ENCODE measurements around the gene PALLD.

The PALLD gene

GRCh38 chr4:168877511-168878491, 380.9 kb downstream of the PALLD start:
- peak in 1 of 2 experiments; percentile 14 for DNase-seq (ENCODE audit: low read depth in 2 of 2)

GRCh38 chr4:168878623-168879022, 381.8 kb downstream of the PALLD start:
- DNase-seq (ENCODE audit: low read depth in 2 of 2), result no peak

- no peak for DNase-seq (ENCODE audit: low read depth in 2 of 2)
These were observed 382.3 kb downstream of the PALLD start for GRCh38 chr4:168879188-168879587.

- DNase-seq (ENCODE audit: low read depth in 2 of 2), result no peak
These were observed 383.3 kb downstream of the PALLD start for GRCh38 chr4:168880072-168880675.

GRCh38 chr4:168880811-168881595, 384.2 kb downstream of the PALLD start:
- no peak for DNase-seq (ENCODE audit: low read depth in 2 of 2)

DNA sequence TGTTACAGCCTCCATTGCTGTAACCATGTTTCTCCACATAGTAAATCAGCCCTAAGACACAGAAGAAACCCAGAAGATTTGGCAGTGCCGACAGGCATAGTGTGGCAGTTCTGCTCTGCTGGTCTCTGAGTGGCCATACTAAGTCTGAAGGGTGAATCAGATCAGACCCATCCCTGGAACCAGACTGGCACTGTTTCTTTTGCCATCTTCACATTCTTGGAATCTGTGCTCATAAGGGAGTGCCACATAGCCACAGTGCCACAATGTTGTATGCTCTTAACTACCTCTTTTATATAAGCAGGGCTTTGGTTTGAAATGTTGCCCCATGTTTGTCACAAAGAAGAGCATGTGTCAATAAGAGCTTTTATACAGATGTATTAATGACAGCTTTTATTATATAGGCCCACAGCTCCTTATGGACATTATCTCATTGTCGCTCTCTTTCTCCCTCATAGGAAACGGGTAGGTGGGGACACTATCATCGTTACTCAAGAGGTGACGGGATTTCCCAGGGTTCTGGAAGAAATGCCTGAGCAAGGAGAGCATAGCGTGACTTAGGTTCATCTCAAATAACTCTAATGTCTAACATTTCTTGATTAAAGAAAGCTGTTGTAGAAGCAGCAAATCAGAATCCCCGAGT, 385.0 kb downstream of the PALLD start:
- no peak for DNase-seq (ENCODE audit: low read depth in 2 of 2)

- no peak for DNase-seq (ENCODE audit: low read depth in 2 of 2)
These were observed 385.9 kb downstream of the PALLD start for GRCh38 chr4:168882650-168883233.

DNA sequence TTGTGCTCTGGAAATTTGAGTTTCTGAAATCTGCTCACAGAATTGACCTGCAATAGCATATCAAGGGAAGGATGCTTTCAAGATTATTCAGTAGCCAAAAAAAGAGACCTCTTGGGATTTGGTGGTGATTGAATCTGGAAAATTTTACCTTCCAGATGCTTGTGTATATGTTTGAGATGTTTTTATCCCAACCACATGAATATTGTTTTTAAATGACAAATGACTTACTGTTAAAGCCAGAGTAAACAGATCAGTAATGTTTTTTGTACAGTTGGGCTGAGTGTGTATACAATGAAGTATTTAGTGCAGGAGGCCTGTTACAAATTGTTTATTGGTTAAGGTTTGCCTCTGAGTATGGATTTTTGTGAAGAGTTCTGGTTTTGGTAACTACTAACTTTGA, 386.7 kb downstream of the PALLD start:
- DNase-seq (ENCODE audit: low read depth in 2 of 2), result no peak

- no peak for DNase-seq (ENCODE audit: low read depth in 2 of 2)
These were observed 387.6 kb downstream of the PALLD start for GRCh38 chr4:168884251-168885124.

DNA sequence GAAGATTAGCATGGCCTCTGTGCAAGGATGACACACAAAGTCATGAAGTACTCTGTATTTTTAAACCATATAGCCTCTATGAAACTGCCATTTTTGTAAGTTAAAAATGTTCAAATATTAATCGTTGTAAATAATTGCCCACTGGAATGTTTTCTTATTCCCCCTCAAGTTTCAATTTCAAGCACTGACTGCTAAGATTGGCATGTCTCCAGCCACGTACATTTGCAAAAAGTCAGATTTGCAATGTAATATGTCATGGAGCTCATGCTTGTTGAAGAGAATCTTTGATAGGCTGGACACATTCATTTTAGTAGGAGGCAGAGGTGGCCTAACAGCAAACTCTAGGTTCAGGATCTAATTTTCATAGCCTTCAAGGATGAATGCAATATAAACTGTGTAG, 388.5 kb downstream of the PALLD start:
- DNase-seq (ENCODE audit: low read depth in 2 of 2), result no peak

GRCh38 chr4:168886351-168886750, 389.5 kb downstream of the PALLD start:
- no peak for DNase-seq (ENCODE audit: low read depth in 2 of 2)

GRCh38 chr4:168887809-168888208, 391.0 kb downstream of the PALLD start:
- DNase-seq (ENCODE audit: low read depth in 2 of 2), result no peak

DNA sequence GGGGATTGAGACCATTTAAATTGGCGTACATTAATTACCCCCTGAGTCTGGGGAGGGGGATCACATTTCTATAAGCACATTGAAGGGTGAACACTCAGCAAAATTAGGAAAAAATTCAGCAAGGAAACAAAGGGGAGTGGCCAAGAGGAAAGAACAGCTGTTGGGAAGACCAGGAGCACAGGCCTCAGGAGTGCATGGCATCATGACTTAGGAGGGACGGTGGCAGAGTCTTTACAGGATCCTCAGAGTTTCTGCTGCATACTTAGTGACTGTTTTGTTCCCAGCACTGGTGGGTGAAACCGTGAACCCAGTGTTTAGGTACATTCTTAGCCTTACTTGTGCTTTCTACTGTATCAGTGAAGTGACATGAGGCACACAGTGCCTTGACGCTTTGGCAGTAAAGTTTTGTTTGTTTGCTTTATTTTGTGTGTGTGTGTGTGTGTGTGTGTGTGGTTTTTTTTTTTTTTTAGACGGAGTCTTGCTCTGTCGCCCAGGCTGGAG, 391.9 kb downstream of the PALLD start:
- no peak for DNase-seq (ENCODE audit: low read depth in 2 of 2)

DNA sequence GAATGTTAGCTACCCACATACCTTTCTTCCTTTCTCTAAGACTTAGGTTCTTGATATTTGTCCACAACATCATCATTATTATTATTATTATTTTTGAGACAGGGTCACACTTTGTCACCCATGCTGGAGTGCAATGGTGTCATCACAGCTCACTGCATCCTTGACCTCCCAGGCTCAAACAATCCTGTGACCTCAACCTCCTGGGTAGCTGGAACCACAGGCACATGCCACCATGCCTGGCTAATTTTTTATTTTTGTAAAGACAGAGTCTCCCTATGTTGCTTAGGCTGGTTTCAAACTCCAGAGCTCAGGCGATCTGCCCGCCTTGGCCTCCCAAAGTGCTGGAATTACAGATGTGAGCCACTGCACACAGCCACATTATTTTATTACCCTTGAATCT, 394.2 kb downstream of the PALLD start:
- DNase-seq (ENCODE audit: low read depth in 2 of 2), result no peak

DNA sequence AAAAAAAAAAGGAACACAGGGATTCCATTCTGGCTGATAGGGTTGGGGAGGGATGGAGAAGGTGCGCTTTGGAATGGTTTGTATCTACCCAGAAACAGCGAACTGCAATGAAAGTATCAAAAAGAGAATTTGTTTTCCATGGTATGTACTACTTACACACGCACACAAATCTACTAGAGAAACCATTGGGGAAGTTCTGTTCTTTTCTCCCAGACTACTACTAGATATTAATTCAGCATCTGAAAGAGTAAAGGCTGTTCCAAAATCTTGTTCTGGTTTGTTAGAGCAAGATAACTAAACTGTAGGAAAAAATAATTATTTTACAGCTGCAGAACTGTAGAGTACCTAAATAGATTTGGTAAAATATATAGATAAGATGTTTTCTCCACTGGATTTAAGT, 394.8 kb downstream of the PALLD start:
- DNase-seq (ENCODE audit: low read depth in 2 of 2), result no peak

GRCh38 chr4:168892475-168892874, 395.6 kb downstream of the PALLD start:
- DNase-seq (ENCODE audit: low read depth in 2 of 2), result no peak

DNA sequence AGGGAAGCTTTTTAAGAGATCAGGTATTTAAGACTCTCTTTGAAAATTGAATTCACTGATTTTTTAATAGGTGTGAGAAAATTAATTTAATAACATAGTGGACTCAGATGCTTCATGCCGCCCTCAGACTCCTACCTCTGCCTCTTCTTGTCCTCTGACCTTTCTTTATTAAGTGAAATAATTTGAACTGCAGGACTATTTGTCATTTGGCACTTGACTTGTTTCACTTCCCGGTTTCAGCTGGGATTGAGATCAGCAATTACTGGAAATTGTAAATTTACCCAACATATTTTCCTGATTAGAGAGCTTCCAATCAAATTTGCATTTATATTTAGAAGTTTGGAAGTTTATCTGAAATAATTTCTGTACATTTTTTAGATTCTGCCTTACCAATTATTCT, 396.4 kb downstream of the PALLD start:
- DNase-seq (ENCODE audit: low read depth in 2 of 2), result no peak

- DNase-seq (ENCODE audit: low read depth in 2 of 2), result no peak
These were observed 397.0 kb downstream of the PALLD start for GRCh38 chr4:168893807-168894206.

- no peak for DNase-seq (ENCODE audit: low read depth in 2 of 2)
These were observed 403.2 kb downstream of the PALLD start for GRCh38 chr4:168900080-168900479.

- no peak for DNase-seq (ENCODE audit: low read depth in 2 of 2)
These were observed 410.4 kb downstream of the PALLD start for GRCh38 chr4:168907119-168907698.

Data from stimulated activated CD4-positive, alpha-beta T cell treated with anti-CD3 and anti-CD28 coated beads, Interleukin-12 subunit alpha, Interleukin-12 subunit beta, amount 100 ng/mL, for 24 hours (primary cell).